GM19240 (cell line): ENCODE measurements around the gene RBFOX1.

Experiments used
- DNase-seq: peaks from one replicate; pipeline ENCODE4 v3.0.0; 2011; ENCODE audit warnings: low spot score; ENCODE audit not compliant: insufficient read length

RBFOX1 gene

DNA sequence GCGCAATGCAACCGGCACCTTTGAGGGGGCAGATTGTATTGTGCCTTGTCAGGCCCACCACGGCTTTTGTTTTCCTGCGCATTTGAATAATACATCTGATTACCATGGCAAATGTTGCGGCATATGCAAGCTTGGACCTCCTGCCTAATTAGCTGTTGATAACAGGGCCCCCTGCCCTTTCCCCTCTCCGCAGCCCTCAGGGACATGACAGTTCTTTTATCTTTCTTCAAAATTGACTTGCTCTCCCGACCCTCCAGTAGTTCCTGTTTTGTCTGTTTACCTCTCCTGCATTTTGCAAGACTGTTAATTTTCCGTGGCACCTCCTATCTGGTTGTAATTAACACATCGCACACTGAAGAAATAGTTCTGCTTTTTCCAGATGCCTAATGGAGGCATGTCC is 86.8 kb downstream of the RBFOX1 start:
- DNase-seq = no peak

DNA sequence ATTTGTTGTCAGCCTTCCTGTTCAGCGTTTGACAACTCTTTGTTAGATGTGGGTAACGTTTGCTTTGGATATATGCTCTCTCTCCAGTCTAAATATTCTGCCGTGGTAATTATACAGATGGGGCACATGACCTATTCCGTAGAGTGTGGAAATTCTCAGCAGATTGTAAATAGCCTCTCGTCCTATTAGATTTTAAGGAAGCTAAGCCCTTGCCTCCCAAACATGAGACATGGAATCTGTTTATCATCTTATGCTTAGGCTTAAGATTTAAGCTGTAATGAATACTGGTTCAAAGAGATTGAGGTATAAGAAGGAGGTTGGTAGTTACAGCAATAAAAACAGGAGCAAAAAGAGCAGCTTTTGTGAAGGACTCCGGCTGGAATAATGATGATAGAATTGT is 87.4 kb downstream of the RBFOX1 start:
- DNase-seq = no peak

- no peak for DNase-seq
Observed at GRCh38 chr16:7420843-7421242, 88.2 kb downstream of the RBFOX1 start.

DNA sequence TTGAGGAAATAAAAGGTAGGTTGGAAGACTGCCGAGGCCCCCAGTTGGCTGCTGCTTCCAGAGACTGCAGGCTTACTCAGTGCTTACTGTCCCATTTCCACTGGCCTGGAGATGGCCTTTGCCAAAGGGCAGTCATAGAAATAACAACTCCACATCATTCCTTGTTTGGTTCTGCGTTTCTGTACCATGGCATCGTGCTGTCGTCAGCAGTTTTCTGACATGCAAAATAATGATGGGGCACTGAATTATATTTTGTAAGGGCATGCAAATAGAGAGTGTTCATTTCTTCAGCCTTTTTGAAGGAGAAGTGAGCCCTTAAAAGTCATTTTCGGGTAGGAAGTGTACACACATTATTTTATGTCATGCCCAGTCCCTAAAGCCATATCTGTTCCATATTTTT is 88.9 kb downstream of the RBFOX1 start:
- DNase-seq = no peak

GRCh38 chr16:7422036-7422888 is 89.6 kb downstream of the RBFOX1 start:
- no peak for DNase-seq

- no peak for DNase-seq
Observed at GRCh38 chr16:7423434-7424044, 90.9 kb downstream of the RBFOX1 start.

DNA sequence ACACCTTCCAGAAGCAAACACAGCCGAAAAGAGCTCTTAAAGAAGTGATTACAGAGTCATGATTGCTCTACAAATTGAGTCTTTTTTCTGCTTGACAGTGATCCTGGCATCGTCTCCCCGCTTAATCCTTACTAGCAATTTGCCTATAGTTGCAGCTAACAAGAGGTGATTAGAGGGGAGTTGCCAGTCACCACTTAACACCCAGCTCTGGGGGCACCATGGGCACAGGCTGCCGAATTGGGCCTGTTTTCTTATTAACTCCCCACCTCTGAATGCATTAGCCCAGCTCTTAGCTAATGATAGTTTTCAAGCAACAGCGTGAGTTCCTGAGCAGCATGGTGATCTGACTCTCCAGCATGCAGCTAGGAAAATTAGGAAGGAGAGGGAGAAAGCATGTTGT is 93.5 kb downstream of the RBFOX1 start:
- no peak for DNase-seq

DNA sequence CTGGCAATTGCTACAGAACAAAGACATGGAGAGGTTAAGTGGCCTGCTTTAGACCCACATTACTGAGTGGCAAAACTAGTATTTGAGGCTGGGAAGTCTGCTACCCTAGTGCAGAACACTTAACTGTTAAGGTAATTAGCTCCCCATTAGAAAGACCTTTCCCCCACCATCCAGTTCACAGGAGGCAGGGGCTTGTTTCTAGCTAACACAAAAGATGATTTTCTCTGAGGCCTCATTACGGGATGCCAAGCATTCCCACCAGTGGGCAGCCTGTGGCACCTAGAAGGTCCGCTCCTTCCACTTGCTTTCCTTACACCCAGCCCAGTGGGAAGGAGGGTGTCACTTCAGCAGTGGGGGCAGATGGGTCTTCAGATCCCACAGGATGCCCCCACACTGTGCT is 99.1 kb downstream of the RBFOX1 start:
- no peak for DNase-seq

DNA sequence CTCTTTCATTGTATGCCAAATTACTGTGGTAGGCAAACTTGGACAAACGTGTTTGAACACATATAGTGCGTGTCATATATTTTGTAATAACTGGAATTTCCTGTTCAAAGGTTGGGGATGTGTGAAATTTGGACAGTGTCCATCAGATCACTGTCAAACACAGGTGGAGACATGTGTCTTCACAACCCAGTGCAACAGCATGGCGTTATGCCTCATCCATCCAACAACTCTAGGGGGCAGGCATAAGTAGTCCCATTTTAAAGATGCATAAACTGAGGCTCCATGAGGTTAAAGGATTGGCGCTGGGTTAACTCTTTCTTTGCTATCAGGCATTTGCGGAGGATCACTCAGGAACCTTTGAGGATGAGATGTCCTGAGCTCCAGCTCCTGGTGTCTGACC is 103.7 kb downstream of the RBFOX1 start:
- DNase-seq = no peak

DNA sequence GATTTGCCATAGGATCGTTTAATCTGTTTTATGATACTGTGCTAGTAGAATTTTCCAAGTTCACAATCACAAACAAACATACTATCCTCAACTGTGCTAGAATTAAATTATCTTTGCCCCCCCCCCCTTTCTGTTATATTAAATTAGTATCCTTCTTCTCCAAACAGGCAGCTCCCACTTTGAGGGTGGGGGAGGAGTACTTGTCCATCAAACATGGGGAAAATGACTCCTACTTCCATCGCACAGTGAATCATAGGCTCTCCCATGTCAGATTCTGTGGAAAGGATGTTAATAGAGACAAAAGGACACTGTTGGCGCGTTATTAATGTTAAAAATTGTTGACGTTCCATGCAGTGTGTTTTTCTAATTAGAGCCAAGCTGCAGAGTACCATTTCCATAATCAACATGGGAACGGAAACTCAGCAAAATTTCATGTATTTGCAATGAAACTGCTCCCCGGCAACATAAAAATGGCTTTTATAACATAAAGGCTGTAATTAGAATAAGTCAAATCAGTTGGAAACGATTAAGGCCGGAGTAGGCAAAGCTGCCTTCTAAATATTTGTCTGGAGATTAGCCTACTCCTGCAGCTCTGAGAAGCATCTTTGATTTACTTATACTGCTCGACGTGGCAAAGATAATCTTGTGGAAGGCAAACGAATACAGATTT is 104.6 kb downstream of the RBFOX1 start:
- no peak for DNase-seq

- DNase-seq = no peak
Observed at GRCh38 chr16:7437843-7438242, 105.2 kb downstream of the RBFOX1 start.

DNA sequence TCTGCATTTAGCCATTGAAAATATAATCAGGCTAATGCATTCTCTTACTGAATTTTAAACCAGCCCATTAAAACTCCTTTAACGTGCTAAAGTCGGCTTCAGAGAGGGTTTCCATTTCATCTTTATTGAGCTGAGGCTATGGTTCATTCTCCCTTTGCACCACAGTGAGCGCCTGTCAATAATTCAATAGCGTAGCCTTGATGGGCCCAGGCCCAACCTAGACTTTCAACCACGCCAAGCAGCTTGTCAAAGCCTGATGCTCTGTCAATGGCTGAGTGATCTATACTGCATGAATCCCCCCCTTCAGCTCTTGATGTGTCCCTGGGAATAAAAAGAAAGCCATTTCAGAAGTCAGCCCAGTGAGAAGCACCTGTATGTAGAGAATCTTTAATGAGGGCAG is 106.0 kb downstream of the RBFOX1 start:
- DNase-seq = no peak

DNA sequence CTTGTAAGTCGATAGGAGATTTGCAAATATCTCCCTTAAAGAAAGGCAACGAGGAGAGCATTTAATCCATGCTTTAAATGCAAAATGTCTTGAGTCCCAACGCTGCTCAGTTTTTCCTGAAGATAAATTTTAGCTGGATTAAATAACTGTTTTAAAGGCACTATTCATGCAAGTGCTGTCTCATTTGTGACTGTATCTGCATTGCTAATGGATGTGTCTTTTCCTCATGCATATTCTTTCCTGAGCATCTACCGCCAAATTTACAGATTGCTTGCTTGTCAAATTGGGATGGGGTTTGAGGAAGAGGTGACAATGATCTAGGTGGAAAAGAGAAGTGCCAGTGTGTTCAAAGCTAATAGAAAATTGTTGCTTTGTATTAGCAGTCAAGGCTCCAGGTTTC is 106.9 kb downstream of the RBFOX1 start:
- DNase-seq = no peak

DNA sequence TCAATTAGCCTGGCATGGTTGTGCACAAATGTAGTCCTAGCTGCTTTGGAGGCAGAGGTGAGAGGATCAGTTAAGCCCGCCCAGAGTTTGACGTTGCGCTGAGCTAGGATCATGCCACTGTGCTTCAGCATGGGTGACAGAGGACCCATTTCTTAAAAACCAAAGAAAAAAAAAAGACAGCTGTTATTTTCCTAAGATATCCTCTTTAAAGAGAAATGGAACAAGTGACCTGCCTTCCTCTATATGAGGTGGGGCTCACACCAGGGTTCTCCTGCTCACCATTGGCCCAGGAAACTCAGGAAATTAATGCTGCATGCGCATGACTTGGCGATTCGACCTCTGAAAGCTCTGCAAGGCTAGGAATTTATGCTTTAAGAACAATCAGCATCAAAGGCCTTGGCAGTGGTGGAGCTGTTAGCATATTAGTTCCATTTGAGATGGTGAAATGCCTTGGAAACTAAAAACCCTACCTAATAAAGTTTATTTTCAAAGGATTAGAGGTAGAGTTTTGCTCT is 108.3 kb downstream of the RBFOX1 start:
- DNase-seq = no peak

GRCh38 chr16:7442050-7442449 is 109.4 kb downstream of the RBFOX1 start:
- DNase-seq = no peak

DNA sequence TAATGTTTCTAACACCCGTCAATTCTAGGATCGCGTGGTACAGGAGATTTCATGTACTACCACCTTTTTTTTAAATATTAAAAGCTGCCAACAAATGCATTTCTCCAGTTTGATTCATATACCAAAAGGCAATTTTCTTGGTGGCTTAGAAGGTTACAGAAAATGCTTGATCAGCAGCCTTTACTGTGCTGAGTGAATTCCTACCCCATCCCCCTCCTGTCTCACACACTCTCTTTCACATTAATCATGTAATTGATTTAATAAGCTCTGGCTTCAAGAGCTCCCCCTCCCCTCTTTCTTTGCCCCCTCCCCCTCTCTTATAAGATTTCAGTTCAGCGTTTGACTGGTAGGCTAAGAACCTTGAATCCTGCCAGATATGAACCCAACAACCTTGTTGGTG is 110.5 kb downstream of the RBFOX1 start:
- no peak for DNase-seq

DNA sequence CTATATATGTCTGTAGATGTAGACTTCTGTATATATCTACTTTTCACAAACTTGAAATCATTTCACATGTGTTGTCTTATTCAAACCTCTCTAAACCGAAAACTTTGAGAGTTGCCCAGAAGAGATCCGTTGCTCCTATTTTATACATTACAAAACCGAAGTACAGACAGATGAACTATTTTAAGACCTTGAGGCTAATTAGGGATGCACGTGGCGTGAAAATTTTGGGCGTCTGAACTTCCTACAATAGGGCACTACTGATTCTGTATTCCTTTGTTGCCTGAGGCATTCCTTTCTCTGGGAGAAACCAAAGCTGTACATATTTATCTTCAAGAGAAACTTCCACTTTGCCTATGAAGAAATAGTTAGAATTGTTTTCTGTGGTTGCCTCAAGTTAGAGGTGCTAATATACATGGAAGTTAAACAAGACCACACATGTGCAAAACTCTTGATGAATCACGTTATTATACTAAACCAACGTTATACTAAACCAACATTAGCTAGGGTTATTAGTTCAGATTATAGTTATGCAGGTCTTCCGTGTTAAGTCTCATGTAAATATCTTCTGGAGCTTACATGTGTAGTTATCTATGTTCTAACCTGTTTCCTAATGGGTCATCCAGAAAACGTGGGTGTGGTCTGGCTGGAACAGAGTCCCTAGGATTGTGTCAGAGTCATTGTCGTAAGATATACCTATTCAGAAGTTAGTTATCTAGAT is 111.2 kb downstream of the RBFOX1 start:
- no peak for DNase-seq

DNA sequence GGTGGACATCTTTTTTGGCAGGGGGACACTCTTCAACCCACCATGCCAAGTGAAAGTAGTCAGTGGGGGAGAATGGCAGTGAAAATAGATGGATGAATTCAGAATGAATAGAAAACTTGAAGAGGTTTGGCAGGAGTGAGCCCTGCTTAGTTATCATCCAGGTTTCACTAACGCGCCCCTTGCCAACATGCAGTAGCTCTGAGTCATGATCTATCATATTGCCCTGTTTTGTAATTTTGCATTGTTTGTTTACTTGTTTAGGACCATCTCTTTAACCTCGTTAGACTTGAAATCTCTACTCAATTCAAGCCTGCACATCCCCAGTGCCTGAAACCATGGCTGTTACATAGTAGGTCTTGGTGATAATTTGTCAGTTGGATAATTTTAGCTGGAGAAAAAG is 116.7 kb downstream of the RBFOX1 start:
- DNase-seq = no peak

DNA sequence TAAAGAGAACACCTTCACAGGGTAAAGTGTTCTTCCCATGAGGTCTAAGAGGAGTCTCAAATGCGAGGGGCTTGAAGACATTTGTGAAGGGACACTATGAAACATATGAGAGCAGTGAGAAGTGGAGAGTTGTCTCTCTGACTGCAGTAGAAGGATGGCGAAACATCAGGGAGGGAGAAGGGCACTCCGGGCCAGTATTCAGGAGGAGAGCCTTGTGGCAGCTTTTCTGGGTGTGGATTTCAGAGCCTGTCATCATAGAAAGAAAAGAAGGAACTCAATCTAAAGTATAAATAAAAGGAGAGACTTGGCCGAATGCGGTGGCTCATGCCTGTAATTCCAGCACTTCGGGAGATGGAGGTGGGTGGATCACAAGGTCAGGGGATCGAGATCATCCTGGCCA is 117.2 kb downstream of the RBFOX1 start:
- DNase-seq = no peak

GRCh38 chr16:7450440-7450839 is 117.8 kb downstream of the RBFOX1 start:
- no peak for DNase-seq

- no peak for DNase-seq
Observed at GRCh38 chr16:7452090-7452489, 119.4 kb downstream of the RBFOX1 start.

- DNase-seq = no peak
Observed at GRCh38 chr16:7456211-7456610, 123.6 kb downstream of the RBFOX1 start.
